Endothelial cell of umbilical vein (primary cell): ENCODE data around the gene ANKRD35. TPM values are rescaled to one million over a fixed set of nuclear protein-coding genes. Genes with fewer than 3 reads are reported as not detected.

Experiments
- BruUV-seq: library from RNA; stranded (reverse); fragments of 400-500 nt; replicated peaks from 2 replicates; lab custom pipeline; 2021; lab: Mats Ljungman, UMichigan
- CTCF ChIA-PET: fragments of 300-600, 350-600 bp; sonication (Branson Sonifier 250); formaldehyde crosslinking; loops from one replicate; lab custom pipeline; 2021; ENCODE audit warnings: antibody characterized with exemption, inconsistent platforms; lab: Charles Lee
- POLR2A ChIA-PET: fragments of 300-600, 350-600 bp; sonication (Branson Sonifier 250); formaldehyde crosslinking; loops from one replicate; lab custom pipeline; 2021; ENCODE audit warnings: antibody characterized with exemption, inconsistent platforms; lab: Charles Lee
- DNase-seq: peaks from one replicate; pipeline ENCODE4 v3.0.0-alpha.2; 2011; ENCODE audit warnings: low read depth, low spot score
- FAIRE-seq: peaks from 2 replicates; lab custom pipeline; 2011; peaks lifted over from hg19 to GRCh38; lab: Jason Lieb, UNC
- H2AFZ ChIP-seq: 2 replicates; pipeline ENCODE4 v1.6.0; 2012; ENCODE audit warnings: low read depth, low read length, control low read depth, inconsistent platforms
- H3K27ac ChIP-seq: 2 replicates; pipeline ENCODE4 v1.5.1; 2011; ENCODE audit warnings: low read depth, mild to moderate bottlenecking, control low read depth, low read length, moderate library complexity; ENCODE audit not compliant: insufficient read depth
- H3K27me3 ChIP-seq, 2 experiments: 2 replicates each; pipeline versions ENCODE4 v1.6.0 to v1.6.1; 2011; ENCODE audit warnings: low read length in 2 of 2, mixed read lengths in 1 of 2; ENCODE audit not compliant: control insufficient read depth in 2 of 2, insufficient read depth in 2 of 2
- H3K36me3 ChIP-seq, 2 experiments: 2 replicates in 1 of 2; 3 replicates in 1 of 2; pipeline ENCODE4 v1.5.1; 2011; ENCODE audit warnings: low read length in 2 of 2, mild to moderate bottlenecking in 1 of 2, moderate library complexity in 1 of 2; ENCODE audit not compliant: control insufficient read depth in 2 of 2, insufficient read depth in 2 of 2; ENCODE audit errors: extremely low read depth in 1 of 2
- H3K4me1 ChIP-seq: 3 replicates; pipeline ENCODE4 v1.5.1; 2011; ENCODE audit warnings: mild to moderate bottlenecking, low read length; ENCODE audit not compliant: control insufficient read depth, insufficient read depth; ENCODE audit errors: extremely low read depth
- H3K4me2 ChIP-seq: 2 replicates; pipeline ENCODE4 v1.6.1; 2011; ENCODE audit warnings: low read length, control low read depth, mixed read lengths; ENCODE audit not compliant: insufficient read depth
- H3K4me3 ChIP-seq, 3 experiments: fragments of 200-600 bp in 1 of 3; sonication (generic), shearing (Covaris generic) in 1 of 3; replicated peaks in 1 of 3; 2 replicates each; pipeline ENCODE4 v1.5.1; 2011 to 2016; ENCODE audit warnings: control low read depth in 3 of 3, low read length in 3 of 3, mild to moderate bottlenecking in 2 of 3, inconsistent platforms in 1 of 3, low read depth in 1 of 3, moderate library complexity in 1 of 3; ENCODE audit not compliant: insufficient read depth in 1 of 3
- H3K79me2 ChIP-seq: 2 replicates; pipeline ENCODE4 v1.6.0; 2012; ENCODE audit warnings: low read length, inconsistent platforms; ENCODE audit not compliant: control insufficient read depth, insufficient read depth
- H3K9ac ChIP-seq: replicated peaks from 2 replicates; pipeline ENCODE3; 2011; ENCODE audit warnings: low read length, control low read depth; ENCODE audit not compliant: insufficient read depth; ENCODE audit errors: extremely low read depth
- H3K9me1 ChIP-seq: replicated peaks from 3 replicates; pipeline ENCODE4 v1.6.0; 2011; ENCODE audit warnings: mild to moderate bottlenecking, low read length; ENCODE audit not compliant: control insufficient read depth, insufficient read depth; ENCODE audit errors: extremely low read depth
- H3K9me3 ChIP-seq: replicated peaks from 2 replicates; pipeline ENCODE4 v1.5.1; 2012; ENCODE audit warnings: low read length, inconsistent platforms; ENCODE audit not compliant: control insufficient read depth, insufficient read depth
- H4K20me1 ChIP-seq: replicated peaks from 2 replicates; pipeline ENCODE3; 2011; ENCODE audit warnings: mild to moderate bottlenecking, low read length; ENCODE audit not compliant: control insufficient read depth, insufficient read depth; ENCODE audit errors: extremely low read depth
- EZH2 ChIP-seq: IDR thresholded peaks from 2 replicates; pipeline ENCODE4 v1.6.1; 2012; ENCODE audit warnings: borderline replicate concordance, low read depth, mild to moderate bottlenecking, moderate library complexity, low read length, inconsistent platforms; ENCODE audit not compliant: severe bottlenecking
- FOS ChIP-seq: IDR thresholded peaks from 2 replicates; pipeline ENCODE4 v1.6.1; 2011; ENCODE audit warnings: mild to moderate bottlenecking, low read length, moderate library complexity, borderline replicate concordance; ENCODE audit not compliant: insufficient read depth
- POLR2A ChIP-seq: IDR thresholded peaks from 2 replicates; pipeline ENCODE4 v1.6.1; 2012; ENCODE audit warnings: low read depth, mild to moderate bottlenecking, control low read depth, low read length
- POLR2AphosphoS5 ChIP-seq: IDR thresholded peaks from 2 replicates; pipeline ENCODE4 v1.6.1; 2012; ENCODE audit warnings: low read depth, mild to moderate bottlenecking, control low read depth, low read length, moderate library complexity; ENCODE audit not compliant: insufficient read depth
- dilution Hi-C: fragments of 300-500 bp; cut with MboI; formaldehyde crosslinking; loops from one replicate; pipeline ENCODE4 v1.15.0; 2019; ENCODE audit warnings: low sequenced_read_pairs; ENCODE audit not compliant: extremely low pct_ligation_motif_present
- intact Hi-C: fragments of 100-400 bp; cut with micrococcal nuclease; formaldehyde crosslinking; loops from one replicate; pipeline ENCODE4 v1.10.0; 2022
- polyA plus RNA-seq, 4 experiments: library from polyadenylated mRNA; depleted of rRNA in 3 of 4; stranded (reverse) in 3 of 4; unstranded in 1 of 4; fragments of >200 nt; gene quantifications; 2 replicates each; pipeline versions ENCODE4 v1.2.1 to v1.2.3, GENCODE V29; 2011 to 2012; ENCODE audit warnings: missing spikeins in 1 of 4
- total RNA-seq: library from RNA; stranded (reverse); gene quantifications from 2 replicates; pipeline ENCODE4 v1.2.3, GENCODE V29; 2021
- TF ChIP-seq, protein P1 (sequence below), 2 donors: IDR thresholded peaks; 1 replicate in 1 of 2; 2 replicates in 1 of 2; pipeline ENCODE4 v1.5.1; 2011; ENCODE audit warnings: low read length in 2 of 2, mild to moderate bottlenecking in 2 of 2, moderate library complexity in 2 of 2, control low read depth in 1 of 2, inconsistent platforms in 1 of 2, low read depth in 1 of 2; ENCODE audit not compliant: insufficient read depth in 1 of 2; ENCODE audit errors: extremely low read depth in 1 of 2
- TF ChIP-seq, protein P2 (sequence below): IDR thresholded peaks from 2 replicates; pipeline ENCODE4 v1.6.1; 2011; ENCODE audit not compliant: insufficient read depth, insufficient read length

ANKRD35 gene
- total and polyA plus RNA-seq, 2 donors (not counting 3 experiments of a cell fraction or from before 2014, with no cell fraction given): 0.15 to 0.20 TPM

DNA sequence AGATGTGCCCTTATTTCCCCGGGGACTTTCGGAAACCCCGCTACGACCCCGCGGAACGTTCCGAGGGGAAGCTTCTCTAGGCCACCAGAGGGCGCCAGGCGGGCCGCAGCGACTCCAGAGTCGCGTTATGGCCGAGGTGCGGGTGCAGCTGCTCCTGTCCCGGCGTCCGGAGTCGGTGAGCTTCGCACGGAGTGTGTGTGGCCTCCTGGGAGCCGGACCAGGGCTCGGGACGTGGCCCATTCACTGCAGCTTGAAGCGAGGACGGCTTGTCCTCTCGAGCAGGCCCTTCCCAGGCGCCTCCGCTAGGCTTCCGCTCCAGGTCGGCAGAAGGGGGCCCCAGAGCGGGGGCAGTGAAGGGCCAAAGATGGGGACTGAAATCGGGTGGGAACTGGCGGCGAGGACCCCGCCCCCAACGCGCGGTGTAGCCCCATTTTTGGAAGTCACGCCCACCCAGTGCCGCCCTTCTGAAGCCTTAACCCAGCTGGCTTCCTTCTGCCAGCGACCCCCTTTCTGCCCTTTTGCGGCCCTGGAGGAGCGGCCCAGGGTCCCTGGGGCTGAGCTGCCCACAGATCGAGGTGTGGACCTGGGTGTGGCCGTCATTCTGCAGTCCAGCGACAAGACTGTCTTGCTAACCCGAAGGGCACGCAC, 40.0 kb downstream of the ANKRD35 start, which contains the start of gene NUDT17:
Gene NUDT17, plus strand, starts transcription at position 117 of the 648 bp plus-strand sequence. Its CDS starts 11 bp downstream, at position 128.
- Histone ChIP-seq H3K36me3 (peaks cover 21 to 34% of the 10 kb centered on the region in 2 experiments), H3K9me1 (no peaks in the 10 kb centered on the region), H3K9me3 (no peaks in the 10 kb centered on the region), H3K4me2 (peak within 1 kb of the TSS; percentile 79), H3K27me3 (no peaks in the 10 kb centered on the region), H3K27ac (peak within 1 kb of the TSS; percentile 28), H3K79me2 (no peaks in the 10 kb centered on the region), H3K9ac (peak within 1 kb of the TSS; percentile 71), H3K4me3 (peak within 1 kb of the TSS; percentile 37 to 59 (median 58)), H2AFZ (peak within 1 kb of the TSS; percentile 69), H4K20me1 (no peaks in the 10 kb centered on the region), H3K4me1 (peaks cover 24% of the 10 kb centered on the region)
- dilution Hi-C loops: no loop called here
- FAIRE-seq (peak; percentile 72), DNase-seq (peak; percentile 71)
- ChIA-PET CTCF (interaction anchor here (0.7 to 9.1 kb wide), 38 partner anchors 10 to 187 kb away, joined by 3 to 154 read pairs (median 8); partner anchors contain the start of genes ANKRD34A, ANKRD35, HJV and ITGA10), POLR2A (interaction anchor here (0.6 to 3.0 kb wide), 3 partner anchors 13 to 205 kb away, joined by 3 to 13 read pairs (median 3); partner anchors contain the start of genes PIAS3 and RBM8A)
- intact Hi-C loops: loop anchor here (1.0 to 2.0 kb wide), 4 partner anchors 13 to 168 kb away; partner anchors contain the start of genes ITGA10 and PIAS3
- no TSS peak for BruUV-seq
- TF ChIP-seq FOS: no peak
- TF ChIP-seq POLR2AphosphoS5: peak; percentile 68
- TF ChIP-seq EZH2: no peak
- peak; percentile 75 for TF ChIP-seq POLR2A
- TF ChIP-seq, protein P1, sequence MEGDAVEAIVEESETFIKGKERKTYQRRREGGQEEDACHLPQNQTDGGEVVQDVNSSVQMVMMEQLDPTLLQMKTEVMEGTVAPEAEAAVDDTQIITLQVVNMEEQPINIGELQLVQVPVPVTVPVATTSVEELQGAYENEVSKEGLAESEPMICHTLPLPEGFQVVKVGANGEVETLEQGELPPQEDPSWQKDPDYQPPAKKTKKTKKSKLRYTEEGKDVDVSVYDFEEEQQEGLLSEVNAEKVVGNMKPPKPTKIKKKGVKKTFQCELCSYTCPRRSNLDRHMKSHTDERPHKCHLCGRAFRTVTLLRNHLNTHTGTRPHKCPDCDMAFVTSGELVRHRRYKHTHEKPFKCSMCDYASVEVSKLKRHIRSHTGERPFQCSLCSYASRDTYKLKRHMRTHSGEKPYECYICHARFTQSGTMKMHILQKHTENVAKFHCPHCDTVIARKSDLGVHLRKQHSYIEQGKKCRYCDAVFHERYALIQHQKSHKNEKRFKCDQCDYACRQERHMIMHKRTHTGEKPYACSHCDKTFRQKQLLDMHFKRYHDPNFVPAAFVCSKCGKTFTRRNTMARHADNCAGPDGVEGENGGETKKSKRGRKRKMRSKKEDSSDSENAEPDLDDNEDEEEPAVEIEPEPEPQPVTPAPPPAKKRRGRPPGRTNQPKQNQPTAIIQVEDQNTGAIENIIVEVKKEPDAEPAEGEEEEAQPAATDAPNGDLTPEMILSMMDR (IDR thresholded peaks at IDR 0.05; ENCODE audit: extremely low read depth in 1 of 2, insufficient read depth in 1 of 2, low read depth in 1 of 2, low read length in 2 of 2): peak; percentile 96 to 97
- TF ChIP-seq, protein P2, sequence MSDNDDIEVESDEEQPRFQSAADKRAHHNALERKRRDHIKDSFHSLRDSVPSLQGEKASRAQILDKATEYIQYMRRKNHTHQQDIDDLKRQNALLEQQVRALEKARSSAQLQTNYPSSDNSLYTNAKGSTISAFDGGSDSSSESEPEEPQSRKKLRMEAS: no peak
